Coronary artery (tissue), 2 donors: ENCODE results near the gene ABLIM3.

ENCODE experiments used
- DNase-seq: peaks from one replicate; pipeline ENCODE4 v3.0.0-alpha.2; 2017; ENCODE audit warnings: low spot score
- H3K27ac ChIP-seq, 2 donors: fragments of 200-600 bp; sonication (generic); one replicate each; pipeline ENCODE4 v1.5.1; 2016 to 2019
- H3K4me3 ChIP-seq: fragments of 200-600 bp; sonication (generic); 2 replicates; pipeline ENCODE4 v1.5.1; 2016; ENCODE audit warnings: mild to moderate bottlenecking, moderate library complexity
- TF ChIP-seq, protein P1 (sequence below): fragments of 200-600 bp; sonication (generic); IDR thresholded peaks from one replicate; pipeline ENCODE4 v1.5.1; 2019; ENCODE audit warnings: antibody characterized with exemption

ABLIM3 gene

DNA sequence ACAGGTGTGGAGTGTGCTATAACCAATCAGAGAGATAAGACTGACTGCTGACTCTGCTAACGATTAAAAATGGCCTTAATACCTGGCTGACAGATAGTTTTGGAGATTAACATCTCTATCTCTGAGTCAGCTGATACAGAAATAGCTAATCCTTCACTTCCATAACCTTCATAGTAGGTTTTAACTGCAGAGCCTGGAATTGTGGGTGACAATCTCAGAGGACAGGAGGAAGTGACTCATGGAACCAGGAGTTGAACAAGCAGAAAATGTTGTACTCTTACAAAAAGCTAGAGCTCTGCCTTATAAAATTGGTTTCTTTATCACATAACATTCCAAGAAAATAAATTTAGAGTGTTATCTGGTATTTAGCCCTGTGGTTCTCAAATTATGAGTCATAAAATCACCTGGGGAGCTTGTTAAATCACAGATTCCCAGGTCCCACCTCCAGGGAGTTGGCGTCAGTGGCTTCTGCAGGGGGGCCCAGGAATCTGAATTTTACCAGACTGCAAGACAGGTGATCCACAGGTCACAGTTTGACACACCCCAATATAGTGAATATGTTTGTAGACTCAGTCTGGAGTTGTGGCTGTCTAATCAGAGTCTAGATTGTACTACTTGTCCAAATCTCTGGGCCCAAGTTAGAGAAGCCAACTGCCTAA is 86.0 kb downstream of the ABLIM3 start:
- TF ChIP-seq, protein P1, sequence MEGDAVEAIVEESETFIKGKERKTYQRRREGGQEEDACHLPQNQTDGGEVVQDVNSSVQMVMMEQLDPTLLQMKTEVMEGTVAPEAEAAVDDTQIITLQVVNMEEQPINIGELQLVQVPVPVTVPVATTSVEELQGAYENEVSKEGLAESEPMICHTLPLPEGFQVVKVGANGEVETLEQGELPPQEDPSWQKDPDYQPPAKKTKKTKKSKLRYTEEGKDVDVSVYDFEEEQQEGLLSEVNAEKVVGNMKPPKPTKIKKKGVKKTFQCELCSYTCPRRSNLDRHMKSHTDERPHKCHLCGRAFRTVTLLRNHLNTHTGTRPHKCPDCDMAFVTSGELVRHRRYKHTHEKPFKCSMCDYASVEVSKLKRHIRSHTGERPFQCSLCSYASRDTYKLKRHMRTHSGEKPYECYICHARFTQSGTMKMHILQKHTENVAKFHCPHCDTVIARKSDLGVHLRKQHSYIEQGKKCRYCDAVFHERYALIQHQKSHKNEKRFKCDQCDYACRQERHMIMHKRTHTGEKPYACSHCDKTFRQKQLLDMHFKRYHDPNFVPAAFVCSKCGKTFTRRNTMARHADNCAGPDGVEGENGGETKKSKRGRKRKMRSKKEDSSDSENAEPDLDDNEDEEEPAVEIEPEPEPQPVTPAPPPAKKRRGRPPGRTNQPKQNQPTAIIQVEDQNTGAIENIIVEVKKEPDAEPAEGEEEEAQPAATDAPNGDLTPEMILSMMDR = no peak
- no peak overlapping the region for H3K4me3 ChIP-seq
- H3K27ac ChIP-seq = peak overlapping the region in 1 of 2 donors; percentile 53
- DNase-seq = no peak

DNA sequence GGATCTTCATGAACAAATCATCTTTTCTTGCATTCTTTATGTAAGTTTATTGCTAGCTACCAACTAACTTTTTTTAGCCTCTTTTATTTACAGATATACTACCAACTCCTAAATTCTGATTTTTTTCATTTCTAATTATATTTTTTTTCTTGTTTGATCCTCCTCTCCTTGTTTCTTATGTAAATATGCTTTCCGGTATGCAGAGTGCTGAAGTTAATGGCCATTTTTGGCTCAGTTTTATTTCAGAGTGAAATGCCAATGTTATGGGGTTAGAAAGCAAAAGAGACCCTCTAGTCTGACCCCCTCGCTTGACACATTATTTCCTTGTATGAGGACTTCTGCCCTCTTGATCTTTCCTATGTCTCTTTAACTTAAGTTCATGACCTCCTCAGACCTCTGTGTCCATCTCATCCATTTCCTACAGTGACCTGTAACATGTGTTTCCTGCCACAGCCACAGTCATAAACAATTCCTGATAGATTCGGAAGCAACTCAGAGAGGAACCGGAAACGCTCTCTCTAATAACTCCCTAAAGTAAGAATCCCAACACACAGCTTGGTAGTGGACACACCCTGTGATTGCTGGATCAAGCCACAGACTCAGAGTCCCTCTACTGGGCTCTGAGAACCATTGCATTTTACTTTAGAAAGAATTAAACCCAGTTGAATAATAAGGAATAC is 87.5 kb downstream of the ABLIM3 start:
- H3K4me3 ChIP-seq = no peak overlapping the region
- H3K27ac ChIP-seq = peak overlapping the region in 1 of 2 donors; percentile 24
- TF ChIP-seq, protein P1 = peak; percentile 47
- DNase-seq = no peak

DNA sequence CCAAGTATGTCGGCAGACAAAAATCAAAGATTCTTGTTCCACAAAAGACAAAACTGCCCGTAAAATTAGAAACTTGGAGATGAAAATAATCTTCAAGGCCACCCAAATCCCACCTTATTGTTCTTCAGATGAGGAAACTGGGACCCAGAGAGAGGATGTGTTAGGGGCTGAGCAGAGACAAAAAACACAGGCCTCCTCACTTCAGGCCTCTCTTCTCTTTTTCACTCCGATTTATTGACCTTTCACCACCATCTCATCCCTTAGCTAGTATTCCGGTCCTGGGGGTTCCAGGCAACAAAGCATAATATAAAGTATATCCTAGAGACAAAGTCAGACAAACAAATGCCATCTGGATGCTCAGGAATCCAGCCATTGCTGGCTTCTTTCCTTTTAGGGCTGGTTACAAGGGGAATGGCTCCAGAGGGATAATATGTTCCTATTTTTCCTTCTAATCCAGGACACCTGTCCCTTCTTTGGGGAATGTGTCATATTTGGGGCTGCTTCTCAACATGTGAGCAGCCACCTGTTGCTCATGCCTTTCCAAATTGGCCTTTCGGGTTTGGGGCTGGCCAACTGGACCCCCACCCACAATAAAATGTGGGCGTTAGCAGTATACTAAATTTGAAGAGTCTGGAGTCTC is 88.1 kb downstream of the ABLIM3 start:
- no peak overlapping the region for H3K27ac ChIP-seq
- no peak for DNase-seq
- H3K4me3 ChIP-seq = no peak overlapping the region
- TF ChIP-seq, protein P1 = no peak

DNA sequence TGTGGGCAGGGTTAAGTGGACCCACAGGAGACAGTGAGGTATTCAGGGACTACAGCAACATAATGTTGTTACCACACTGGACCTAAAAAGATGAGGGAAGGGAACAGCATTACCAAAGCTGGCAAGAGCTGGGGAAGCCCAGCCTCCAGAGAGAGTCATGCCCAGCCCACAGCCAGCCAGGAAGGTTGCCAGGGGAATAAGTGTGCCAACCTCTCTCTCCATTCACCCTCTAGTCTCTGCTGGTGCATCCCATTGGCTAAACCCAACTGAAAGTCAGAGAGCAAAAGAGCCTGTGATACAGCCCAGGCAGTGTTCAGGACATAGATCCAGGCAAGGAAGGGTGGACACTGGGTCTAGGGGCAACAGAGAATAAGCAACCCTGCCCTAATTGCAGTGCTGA is 94.5 kb downstream of the ABLIM3 start:
- no peak overlapping the region for H3K27ac ChIP-seq
- TF ChIP-seq, protein P1 = no peak
- DNase-seq = no peak
- H3K4me3 ChIP-seq = no peak overlapping the region

DNA sequence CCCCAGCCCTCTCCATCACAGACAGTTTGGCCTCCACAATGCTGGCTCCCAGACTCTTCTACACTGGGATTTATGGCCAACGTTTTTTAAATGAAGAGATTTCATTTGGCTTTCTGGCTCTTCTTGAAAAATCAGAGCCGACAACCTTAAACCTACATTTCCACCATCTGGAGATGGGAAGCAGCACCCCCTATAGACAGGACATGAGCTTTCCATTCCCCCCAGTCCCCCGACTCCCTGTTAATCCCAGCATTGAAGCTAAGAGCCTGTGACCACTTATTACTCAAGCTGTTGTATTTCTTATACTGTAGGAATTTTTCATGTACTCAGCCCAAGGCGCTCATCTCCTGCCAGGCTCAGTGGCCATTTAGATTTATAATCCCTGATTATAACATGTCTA is 96.4 kb downstream of the ABLIM3 start:
- DNase-seq = no peak
- H3K27ac ChIP-seq = no peak overlapping the region
- TF ChIP-seq, protein P1 = no peak
- H3K4me3 ChIP-seq = no peak overlapping the region

DNA sequence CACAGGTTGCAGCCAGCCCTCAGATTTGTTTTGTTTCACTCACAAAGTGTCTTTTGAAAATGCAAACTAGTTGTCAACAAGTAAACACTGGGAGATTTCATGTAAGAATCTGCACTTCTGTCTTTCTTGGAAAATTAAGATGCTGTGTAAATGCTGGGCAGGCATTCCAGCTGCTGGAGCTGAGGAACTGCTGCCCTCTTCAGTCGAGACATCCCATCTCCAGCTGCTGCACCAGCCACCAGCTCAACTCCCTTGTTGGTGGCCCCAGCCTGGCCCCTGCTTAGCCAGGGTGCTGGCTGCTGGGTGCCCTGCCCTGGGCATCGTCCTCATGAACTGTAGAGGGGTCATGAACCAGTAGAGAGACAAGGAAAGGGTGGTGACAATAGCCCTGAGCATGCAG is 97.2 kb downstream of the ABLIM3 start:
- H3K4me3 ChIP-seq = no peak overlapping the region
- TF ChIP-seq, protein P1 = no peak
- H3K27ac ChIP-seq = no peak overlapping the region
- no peak for DNase-seq

DNA sequence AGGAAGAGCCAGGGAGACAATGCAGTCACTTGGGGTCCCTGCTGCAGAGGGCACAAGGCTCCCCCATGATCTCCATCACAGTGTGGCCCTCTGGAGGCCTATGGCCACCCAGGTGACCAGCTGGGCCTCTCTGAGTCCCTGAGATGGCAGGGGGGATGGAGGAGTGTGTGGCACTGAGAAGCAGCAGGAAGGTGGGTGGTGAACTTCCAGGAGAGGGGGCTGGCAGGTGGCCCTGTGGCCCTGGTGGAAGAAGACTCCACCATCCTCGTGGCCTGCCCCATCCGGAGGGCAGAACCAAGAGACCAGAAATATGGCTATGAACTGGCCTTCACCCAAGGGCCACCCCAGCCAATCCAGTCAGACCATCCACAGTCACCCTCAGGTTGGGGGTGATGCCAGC is 98.6 kb downstream of the ABLIM3 start:
- H3K27ac ChIP-seq = no peak overlapping the region
- no peak for DNase-seq
- TF ChIP-seq, protein P1 = no peak

More for the DNA sequence above, 98.6 kb downstream of the ABLIM3 start:
- no peak overlapping the region for H3K4me3 ChIP-seq
